Vagina (tissue), 2 donors: ENCODE measurements around the gene IRX4. TPM values are rescaled to one million over a fixed set of nuclear protein-coding genes. Genes with fewer than 3 reads are reported as not detected.

Source experiments
- DNase-seq, 2 donors: peaks; one replicate each; pipeline ENCODE4 v3.0.0-alpha.2; 2017; ENCODE audit errors: extremely low spot score in 2 of 2
- H3K27ac ChIP-seq: fragments of 200-600 bp; sonication (generic); one replicate; pipeline ENCODE4 v1.5.1; 2019
- H3K27me3 ChIP-seq: fragments of 200-600 bp; sonication (generic); one replicate; pipeline ENCODE4 v1.5.1; 2019
- H3K36me3 ChIP-seq, 2 donors: fragments of 200-600 bp; sonication (generic); one replicate each; pipeline ENCODE4 v1.5.1; 2017 to 2019
- H3K4me1 ChIP-seq: fragments of 200-600 bp; sonication (generic); one replicate; pipeline ENCODE4 v1.5.1; 2019
- H3K4me3 ChIP-seq, 2 donors: fragments of 200-600 bp; sonication (generic); 1 replicate in 1 of 2; 2 replicates in 1 of 2; pipeline ENCODE4 v1.5.1; 2016 to 2019
- H3K9me3 ChIP-seq: fragments of 200-600 bp; sonication (generic); one replicate; pipeline ENCODE4 v1.5.1; 2019
- POLR2A ChIP-seq, 2 donors: fragments of 450-650 bp; IDR thresholded peaks; one replicate each; pipeline ENCODE4 v1.6.1; 2017; ENCODE audit warnings: antibody characterized with exemption in 2 of 2, mild to moderate bottlenecking in 2 of 2, moderate library complexity in 2 of 2
- POLR2AphosphoS5 ChIP-seq, 2 donors: sonication (generic); formaldehyde crosslinking; IDR thresholded peaks; one replicate each; pipeline ENCODE4 v1.9.0; 2017; ENCODE audit warnings: antibody characterized with exemption in 2 of 2, mild to moderate bottlenecking in 2 of 2, low read depth in 1 of 2; ENCODE audit not compliant: insufficient read depth in 1 of 2
- intact Hi-C: fragments of 100-400 bp; cut with DNase I; formaldehyde crosslinking; loops from one replicate; pipeline ENCODE4 v1.15.1; 2023
- total RNA-seq: library from RNA; depleted of rRNA; stranded (reverse); fragments of >200 nt; gene quantifications from one replicate; pipeline ENCODE4 v1.2.3, GENCODE V29; 2016
- TF ChIP-seq, protein P1 (sequence below), 3 experiments: fragments of 450-650 bp in 2 of 3; fragments of 200-600 bp in 1 of 3; sonication (generic) in 1 of 3; IDR thresholded peaks; one replicate each; pipeline ENCODE4 v1.5.1; 2017 to 2019; ENCODE audit warnings: antibody characterized with exemption in 3 of 3, mild to moderate bottlenecking in 2 of 3, moderate library complexity in 2 of 3

IRX4 gene
- total RNA-seq, 1 donor from 2014 or later: 26.8 TPM

DNA sequence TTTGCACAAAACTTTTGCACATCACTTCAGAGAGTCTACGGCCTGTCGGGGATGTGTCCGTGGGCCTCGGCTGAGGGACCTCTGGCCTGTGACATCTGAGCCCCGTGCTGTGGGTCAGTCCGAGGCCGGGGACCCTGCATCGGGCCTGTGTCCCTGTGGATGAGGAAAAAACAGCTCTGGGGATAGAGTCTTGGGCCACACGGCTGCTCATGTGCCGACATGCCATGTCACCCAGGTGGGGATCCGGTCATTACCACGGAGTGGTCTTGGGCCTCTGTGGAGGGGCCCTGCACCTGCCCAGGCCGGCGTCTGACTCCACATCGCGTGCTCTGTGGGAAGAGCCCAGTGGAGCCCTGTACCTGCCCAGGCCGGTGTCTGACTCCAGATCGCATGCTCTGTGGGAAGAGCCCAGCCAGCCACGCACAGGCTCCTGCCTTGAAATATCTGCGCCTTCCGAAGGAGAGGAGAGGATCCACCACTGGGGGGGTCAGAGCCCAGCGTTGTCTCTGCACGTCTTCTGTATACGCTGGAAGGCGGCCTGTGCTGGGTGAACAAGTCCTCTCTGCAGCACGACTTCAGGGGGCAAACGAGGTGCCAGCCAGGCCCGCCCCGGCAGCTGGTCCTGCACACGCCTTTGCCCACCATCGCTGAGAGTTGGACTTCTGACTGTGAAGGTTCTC lies 27.5 kb upstream of the IRX4 start:
- TF ChIP-seq POLR2AphosphoS5 (IDR thresholded peaks at IDR 0.05; ENCODE audit: insufficient read depth in 1 of 2, low read depth in 1 of 2) (no peak), POLR2A (IDR thresholded peaks at IDR 0.05) (no peak)
- TF ChIP-seq, protein P1, sequence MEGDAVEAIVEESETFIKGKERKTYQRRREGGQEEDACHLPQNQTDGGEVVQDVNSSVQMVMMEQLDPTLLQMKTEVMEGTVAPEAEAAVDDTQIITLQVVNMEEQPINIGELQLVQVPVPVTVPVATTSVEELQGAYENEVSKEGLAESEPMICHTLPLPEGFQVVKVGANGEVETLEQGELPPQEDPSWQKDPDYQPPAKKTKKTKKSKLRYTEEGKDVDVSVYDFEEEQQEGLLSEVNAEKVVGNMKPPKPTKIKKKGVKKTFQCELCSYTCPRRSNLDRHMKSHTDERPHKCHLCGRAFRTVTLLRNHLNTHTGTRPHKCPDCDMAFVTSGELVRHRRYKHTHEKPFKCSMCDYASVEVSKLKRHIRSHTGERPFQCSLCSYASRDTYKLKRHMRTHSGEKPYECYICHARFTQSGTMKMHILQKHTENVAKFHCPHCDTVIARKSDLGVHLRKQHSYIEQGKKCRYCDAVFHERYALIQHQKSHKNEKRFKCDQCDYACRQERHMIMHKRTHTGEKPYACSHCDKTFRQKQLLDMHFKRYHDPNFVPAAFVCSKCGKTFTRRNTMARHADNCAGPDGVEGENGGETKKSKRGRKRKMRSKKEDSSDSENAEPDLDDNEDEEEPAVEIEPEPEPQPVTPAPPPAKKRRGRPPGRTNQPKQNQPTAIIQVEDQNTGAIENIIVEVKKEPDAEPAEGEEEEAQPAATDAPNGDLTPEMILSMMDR (IDR thresholded peaks at IDR 0.05): no peak
- DNase-seq: no peak
- no peak overlapping the region for H3K4me3 ChIP-seq
- H3K4me1 ChIP-seq: no peaks in the 10 kb centered on the region
- intact Hi-C loops: no loop called here
- H3K27ac ChIP-seq: no peak overlapping the region
- no peaks in the 10 kb centered on the region for H3K9me3 ChIP-seq
- H3K36me3 ChIP-seq: no peaks in the 10 kb centered on the region
- no peaks in the 10 kb centered on the region for H3K27me3 ChIP-seq

DNA sequence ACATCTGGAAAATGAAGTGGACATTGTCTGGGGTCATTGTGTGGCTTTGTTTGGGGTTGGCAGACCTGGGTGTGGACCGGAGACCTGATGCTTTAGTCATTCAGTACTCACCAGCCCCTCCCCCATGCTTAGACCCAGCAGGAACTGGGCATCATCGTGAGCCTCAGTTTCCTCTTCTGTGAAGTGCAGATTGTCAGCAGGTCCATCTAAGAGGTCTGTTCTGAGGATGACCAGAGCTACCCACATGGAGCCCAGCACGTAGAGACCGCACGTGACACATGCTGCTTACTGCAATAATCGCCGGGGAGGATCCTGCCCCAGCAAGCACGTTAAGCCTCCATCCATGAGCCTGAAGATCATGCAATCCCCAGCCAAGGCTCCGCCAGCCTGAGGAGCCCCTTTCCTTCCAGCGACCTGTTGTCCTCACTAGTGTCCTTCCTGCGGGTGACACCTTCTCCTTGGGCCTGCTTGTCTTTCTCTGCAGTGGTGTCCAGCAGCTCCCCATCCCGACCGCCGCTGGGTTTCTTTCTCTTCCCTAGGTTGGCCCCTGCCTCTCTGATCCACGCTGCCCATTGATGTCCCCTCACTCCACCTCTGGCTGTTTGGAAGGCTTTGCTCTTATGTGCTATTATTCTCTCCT lies 26.7 kb upstream of the IRX4 start:
- H3K27ac ChIP-seq: no peak overlapping the region
- H3K4me1 ChIP-seq: no peaks in the 10 kb centered on the region
- H3K36me3 ChIP-seq: no peaks in the 10 kb centered on the region
- no peak overlapping the region for H3K4me3 ChIP-seq
- no peaks in the 10 kb centered on the region for H3K9me3 ChIP-seq
- intact Hi-C loops: no loop called here
- DNase-seq: no peak
- TF ChIP-seq POLR2AphosphoS5 (IDR thresholded peaks at IDR 0.05; ENCODE audit: insufficient read depth in 1 of 2, low read depth in 1 of 2) (no peak), POLR2A (IDR thresholded peaks at IDR 0.05) (no peak)
- TF ChIP-seq, protein P1 (IDR thresholded peaks at IDR 0.05): no peak
- H3K27me3 ChIP-seq: no peaks in the 10 kb centered on the region

DNA sequence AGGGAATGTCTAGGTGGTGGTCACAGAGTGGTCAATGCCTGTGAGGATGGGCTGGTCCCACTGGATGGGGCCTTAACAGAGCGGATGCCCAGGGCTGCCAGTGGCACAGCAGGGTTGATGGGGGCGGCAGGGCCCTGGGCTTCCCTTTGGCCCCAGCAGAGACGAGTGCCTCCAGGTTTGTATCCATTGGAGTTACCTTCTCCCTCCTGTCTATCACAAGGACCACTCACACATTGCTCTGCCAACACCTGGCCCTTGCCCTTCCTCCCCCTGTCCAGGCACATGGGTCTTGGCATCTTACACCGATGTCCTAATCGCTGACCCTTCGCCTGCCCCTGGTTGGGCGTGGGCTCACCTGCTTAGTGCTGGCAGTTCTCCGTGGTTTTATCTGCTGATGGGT lies 26.2 kb upstream of the IRX4 start:
- Histone ChIP-seq H3K9me3 (no peaks in the 10 kb centered on the region), H3K27me3 (no peaks in the 10 kb centered on the region), H3K27ac (no peak overlapping the region), H3K4me1 (no peaks in the 10 kb centered on the region), H3K4me3 (no peak overlapping the region), H3K36me3 (no peaks in the 10 kb centered on the region)
- no peak for DNase-seq
- intact Hi-C loops: no loop called here
- TF ChIP-seq POLR2AphosphoS5 (IDR thresholded peaks at IDR 0.05; ENCODE audit: insufficient read depth in 1 of 2, low read depth in 1 of 2): no peak
- TF ChIP-seq, protein P1 (IDR thresholded peaks at IDR 0.05): no peak
- TF ChIP-seq POLR2A (IDR thresholded peaks at IDR 0.05): no peak

DNA sequence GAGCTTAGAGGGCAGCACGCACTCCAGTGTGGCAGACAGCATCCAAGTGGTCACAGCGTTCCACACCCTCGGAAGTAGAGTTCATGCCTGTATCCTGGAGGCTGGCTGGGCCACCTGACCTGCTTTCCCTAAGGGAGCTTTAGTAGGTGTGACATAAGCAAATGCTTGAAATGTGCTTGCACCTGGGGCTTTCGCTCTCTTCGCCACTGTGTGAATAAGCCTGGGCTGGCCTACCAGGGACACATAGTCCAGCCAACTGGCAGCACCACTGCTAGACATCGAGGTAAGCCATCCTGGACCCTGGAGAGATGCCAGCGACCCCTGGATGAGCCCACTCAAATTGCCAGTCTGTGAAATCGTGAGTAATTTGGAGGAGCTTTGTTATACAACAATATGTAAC lies 24.9 kb upstream of the IRX4 start:
- no peak overlapping the region for H3K27ac ChIP-seq
- no peaks in the 10 kb centered on the region for H3K4me1 ChIP-seq
- TF ChIP-seq POLR2A (IDR thresholded peaks at IDR 0.05) (no peak), POLR2AphosphoS5 (IDR thresholded peaks at IDR 0.05; ENCODE audit: insufficient read depth in 1 of 2, low read depth in 1 of 2) (no peak)
- TF ChIP-seq, protein P1 (IDR thresholded peaks at IDR 0.05): no peak
- H3K36me3 ChIP-seq: no peaks in the 10 kb centered on the region
- H3K4me3 ChIP-seq: no peak overlapping the region
- H3K9me3 ChIP-seq: no peaks in the 10 kb centered on the region
- no peaks in the 10 kb centered on the region for H3K27me3 ChIP-seq
- intact Hi-C loops: no loop called here
- DNase-seq: no peak

DNA sequence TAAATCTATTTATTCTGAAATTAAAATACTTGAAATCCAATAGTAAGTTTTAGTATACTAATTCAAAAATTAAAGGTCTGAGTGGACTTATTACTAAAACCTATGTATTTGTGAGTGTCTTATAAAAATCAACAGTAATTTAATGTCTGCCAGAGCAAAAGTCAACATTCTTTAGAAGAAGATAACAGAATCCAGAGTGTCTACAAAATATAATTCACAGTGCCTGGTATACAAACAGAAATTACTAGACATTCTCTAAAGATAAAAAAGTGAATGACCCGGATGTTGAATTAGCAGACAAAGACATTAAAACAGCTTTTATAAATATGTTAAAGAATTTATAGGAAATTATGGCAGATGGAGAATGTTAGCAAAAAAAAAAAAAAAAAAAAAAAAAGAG lies 22.4 kb upstream of the IRX4 start:
- intact Hi-C loops: no loop called here
- H3K9me3 ChIP-seq: no peaks in the 10 kb centered on the region
- no peak for DNase-seq
- H3K4me3 ChIP-seq: no peak overlapping the region
- no peaks in the 10 kb centered on the region for H3K36me3 ChIP-seq
- H3K4me1 ChIP-seq: no peaks in the 10 kb centered on the region
- no peaks in the 10 kb centered on the region for H3K27me3 ChIP-seq
- TF ChIP-seq POLR2AphosphoS5 (IDR thresholded peaks at IDR 0.05; ENCODE audit: insufficient read depth in 1 of 2, low read depth in 1 of 2) (no peak), POLR2A (IDR thresholded peaks at IDR 0.05) (no peak)
- TF ChIP-seq, protein P1 (IDR thresholded peaks at IDR 0.05): no peak
- H3K27ac ChIP-seq: no peak overlapping the region
